K562 (cell line): Measurements from ENCODE around the gene RGS13. TPM values are rescaled to one million over a fixed set of nuclear protein-coding genes. Genes with fewer than 3 reads are reported as not detected.

Experiments
- ATAC-seq: fragments of 200-7000 bp; cut with Tn5 transposase; 3 replicates; pipeline ENCODE4 v1.9.1; 2020; ENCODE audit warnings: moderate library complexity
- BruUV-seq: library from RNA; stranded (reverse); fragments of 400-500 nt; replicated peaks from 2 replicates; lab custom pipeline; 2021; lab: Mats Ljungman, UMichigan
- CTCF ChIA-PET: fragments of 300-600 bp; formaldehyde crosslinking; extraction: SDS; loops from one replicate; lab custom pipeline; 2021; ENCODE audit warnings: low intra/inter-chr PET ratio; lab: Yijun Ruan, JAX
- POLR2A ChIA-PET: fragments of 300-600, 350-650 bp; sonication (Branson Sonifier 250); formaldehyde crosslinking; extraction: SDS; loops from one replicate; lab custom pipeline; 2021; ENCODE audit warnings: antibody characterized with exemption, inconsistent platforms; lab: Yijun Ruan, JAX
- DNase-seq, 4 experiments: peaks; one replicate each; pipeline versions ENCODE4 v3.0.0 to v3.0.0-alpha.2; 2011 to 2018; ENCODE audit warnings: low spot score in 3 of 4, mixed read lengths in 3 of 4; ENCODE audit errors: extremely low read depth in 1 of 4
- FAIRE-seq: peaks from 2 replicates; lab custom pipeline; 2011; peaks lifted over from hg19 to GRCh38; lab: Jason Lieb, UNC
- H2AFZ ChIP-seq: 2 replicates; pipeline ENCODE4 v1.6.0; 2011; ENCODE audit warnings: low read depth, low read length, control low read depth, inconsistent platforms
- H3K27ac ChIP-seq: fragments of 200-600 bp; 3 replicates; pipeline ENCODE4 v1.8.0; 2011; ENCODE audit warnings: low read depth, mild to moderate bottlenecking, control low read depth, inconsistent platforms, low read length, moderate library complexity, mixed read lengths; ENCODE audit errors: extremely low read depth
- H3K27me3 ChIP-seq, 2 experiments: fragments of 300-600 bp in 1 of 2; 2 replicates in 1 of 2; 3 replicates in 1 of 2; pipeline versions ENCODE4 v1.6.0 to v1.8.0; 2011; ENCODE audit warnings: inconsistent platforms in 2 of 2, low read length in 2 of 2, mild to moderate bottlenecking in 1 of 2, mixed read lengths in 1 of 2, moderate library complexity in 1 of 2; ENCODE audit not compliant: control insufficient read depth in 2 of 2, insufficient read depth in 2 of 2
- H3K36me3 ChIP-seq: fragments of 300-600 bp; 3 replicates; pipeline ENCODE4 v1.8.0; 2011; ENCODE audit warnings: mild to moderate bottlenecking, low read length, inconsistent platforms; ENCODE audit not compliant: control insufficient read depth, insufficient read depth
- H3K4me1 ChIP-seq, 2 experiments: fragments of 200-600 bp in 1 of 2; replicated peaks in 1 of 2; 2 replicates in 1 of 2; 3 replicates in 1 of 2; pipeline versions ENCODE4 v1.5.1 to v1.8.0; 2011; ENCODE audit warnings: inconsistent platforms in 2 of 2, low read length in 2 of 2, mild to moderate bottlenecking in 1 of 2, mixed read lengths in 1 of 2, moderate library complexity in 1 of 2; ENCODE audit not compliant: control insufficient read depth in 2 of 2, insufficient read depth in 2 of 2
- H3K4me2 ChIP-seq: 2 replicates; pipeline ENCODE4 v1.6.1; 2011; ENCODE audit warnings: low read length, control low read depth, inconsistent platforms, mixed read lengths; ENCODE audit not compliant: insufficient read depth
- H3K4me3 ChIP-seq: fragments of 200-600 bp; sonication (generic), shearing (Covaris generic); 2 replicates; pipeline ENCODE4 v1.5.1; 2016; ENCODE audit warnings: control low read depth, inconsistent platforms
- H3K79me2 ChIP-seq: fragments of 200-600 bp; 3 replicates; pipeline ENCODE4 v1.8.0; 2011; ENCODE audit warnings: low read length, inconsistent platforms; ENCODE audit not compliant: control insufficient read depth, insufficient read depth
- H3K9ac ChIP-seq, 2 experiments: 2 replicates each; pipeline versions ENCODE4 v1.6.0 to v1.6.1; 2011; ENCODE audit warnings: low read depth in 2 of 2, low read length in 2 of 2, control low read depth in 1 of 2, inconsistent platforms in 1 of 2, mild to moderate bottlenecking in 1 of 2, mixed read lengths in 1 of 2; ENCODE audit not compliant: insufficient read depth in 1 of 2
- H3K9me1 ChIP-seq: one replicate; pipeline ENCODE4 v1.6.0; 2011; ENCODE audit warnings: inconsistent platforms, mild to moderate bottlenecking, low read length, moderate library complexity; ENCODE audit not compliant: control insufficient read depth, insufficient read depth
- H3K9me3 ChIP-seq: replicated peaks from 2 replicates; pipeline ENCODE4 v1.5.1; 2011; ENCODE audit warnings: low read depth, low read length, inconsistent platforms; ENCODE audit not compliant: control insufficient read depth, insufficient read depth
- H4K20me1 ChIP-seq: replicated peaks from 2 replicates; pipeline ENCODE4 v1.6.1; 2011; ENCODE audit warnings: low read length, inconsistent platforms, mixed read lengths; ENCODE audit not compliant: control insufficient read depth, insufficient read depth
- ATF3 ChIP-seq, 2 experiments: fragments of 450-650 bp in 1 of 2; sonication (generic) in 1 of 2; formaldehyde crosslinking in 1 of 2; IDR thresholded peaks in 1 of 2; conservative IDR thresholded peaks in 1 of 2; 2 replicates each; pipeline versions ENCODE4 v1.6.1 to v1.8.1; 2016 to 2023; ENCODE audit warnings: mild to moderate bottlenecking in 2 of 2, moderate library complexity in 2 of 2, inconsistent platforms in 1 of 2, missing genetic modification reagents in 1 of 2
- ESRRB ChIP-seq: fragments of 250-450 bp; sonication (Bioruptor Pico); IDR thresholded peaks from 2 replicates; pipeline ENCODE4 v1.5.0; 2020; ENCODE audit warnings: mild to moderate bottlenecking, moderate library complexity, borderline replicate concordance
- POLR2A ChIP-seq: fragments of 450-650 bp; conservative IDR thresholded peaks from 2 replicates; pipeline ENCODE4 v1.6.1; 2016
- SIN3B ChIP-seq: fragments of 450-650 bp; IDR thresholded peaks from 2 replicates; pipeline ENCODE4 v1.6.1; 2017; ENCODE audit warnings: low read depth, mild to moderate bottlenecking, moderate library complexity
- SMAD2 ChIP-seq: fragments of 150-350 bp; IDR thresholded peaks from 2 replicates; pipeline ENCODE4 v1.6.1; 2014; ENCODE audit warnings: low read depth, mild to moderate bottlenecking, low read length
- SMARCB1 ChIP-seq: IDR thresholded peaks from 2 replicates; pipeline ENCODE4 v1.6.1; 2011; ENCODE audit warnings: improper control_type of control experiment, low read depth; ENCODE audit not compliant: insufficient read length
- TBP ChIP-seq: optimal IDR thresholded peaks from 2 replicates; pipeline ENCODE3; 2011; ENCODE audit warnings: low read depth, low read length, improper control_type of control experiment
- ZBTB5 ChIP-seq: fragments of 450-650 bp; IDR thresholded peaks from 2 replicates; pipeline ENCODE4 v1.6.1; 2017; ENCODE audit warnings: antibody characterized with exemption
- ZMIZ1 ChIP-seq, 2 experiments: fragments of 150-350 bp in 1 of 2; IDR thresholded peaks; 2 replicates each; pipeline ENCODE4 v1.6.1; 2012 to 2016; ENCODE audit warnings: low read depth in 2 of 2, low read length in 2 of 2, mild to moderate bottlenecking in 1 of 2, moderate library complexity in 1 of 2
- ZNF518B ChIP-seq: fragments of 250-450 bp; sonication (Bioruptor Pico); IDR thresholded peaks from 2 replicates; pipeline ENCODE4 v1.5.0; 2021; ENCODE audit warnings: mild to moderate bottlenecking, moderate library complexity
- WGBS: fragments of 100-300 bp; shearing (Covaris generic); methylation state at CpG from one replicate; pipeline ENCODE4 v1.1.6; 2016; ENCODE audit warnings: low coverage, mixed read lengths; ENCODE audit not compliant: insufficient coverage; ENCODE audit errors: missing lambda C conversion rate; 5-methylcytosine and 5-hydroxymethylcytosine counted together
- in situ Hi-C: fragments of 300-500 bp; cut with MboI; formaldehyde crosslinking; loops from 4 replicates; pipeline ENCODE4 v1.15.0; 2018; ENCODE audit warnings: inconsistent platforms, mixed read lengths
- intact Hi-C: fragments of 100-400 bp; cut with micrococcal nuclease; formaldehyde crosslinking; loops from 2 replicates; pipeline ENCODE4 v1.14.2; 2022
- polyA plus RNA-seq, 8 experiments: library from polyadenylated mRNA; depleted of rRNA in 4 of 8; stranded (reverse) in 5 of 8; unstranded in 3 of 8; fragments of >200 nt; fragmentation: Nextera tagmentation in 2 of 8; fragmentation: Illumina TruSeq in 1 of 8; extraction: Ambion mirVana in 2 of 8; extraction: Trizol in 1 of 8; gene quantifications; 2 replicates each; pipeline versions ENCODE4 v1.2.1 to v1.2.3, GENCODE V29; 2011 to 2014; ENCODE audit warnings: inconsistent platforms in 1 of 8, missing spikeins in 1 of 8
- total RNA-seq, 7 experiments: library from RNA; depleted of rRNA in 6 of 7; stranded (reverse); fragments of >200 nt in 6 of 7; fragmentation: Illumina TruSeq in 2 of 7; extraction: Trizol in 2 of 7; gene quantifications; 2 replicates each; pipeline versions ENCODE4 v1.2.1 to v1.2.3, GENCODE V29; 2011 to 2021; ENCODE audit warnings: low replicate concordance in 1 of 7

RGS13 gene
- total and polyA plus RNA-seq, 9 of the 15 experiments (the other 6 are each of a cell fraction or from before 2014, with no cell fraction given): not detected

- TF ChIP-seq SIN3B (no peak), TBP (no peak), POLR2A (no peak), ESRRB (CRISPR knock-in tag) (no peak), SMAD2 (no peak)
- TF ChIP-seq, all 486 proteins: peak for 0
Measured at GRCh38 chr1:192654591-192655251, 18.8 kb downstream of the RGS13 start (continued).

DNA sequence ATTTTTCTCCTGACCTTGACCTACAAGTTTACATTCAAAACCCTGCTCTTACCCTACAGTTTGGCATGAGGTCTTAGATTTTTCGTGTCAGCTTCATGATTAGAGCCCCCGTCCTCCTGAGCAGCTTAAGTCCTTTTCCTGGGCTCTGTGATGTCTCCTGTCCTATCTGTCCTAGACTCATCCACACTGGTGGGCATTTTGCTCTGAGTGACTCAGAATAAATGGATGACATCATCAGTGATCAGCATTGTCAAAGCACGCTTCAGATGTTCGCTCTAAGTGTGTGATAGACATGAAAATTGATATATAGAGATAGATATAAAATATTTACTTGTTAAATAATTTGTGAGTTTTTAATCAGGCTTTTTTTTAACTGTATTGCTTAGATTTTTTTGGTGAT, 21.8 kb downstream of the RGS13 start:
- FAIRE-seq: no peak
- no peak for TF ChIP-seq ZNF518B (CRISPR knock-in tag)
- no peak for TF ChIP-seq ZBTB5
- TF ChIP-seq ZMIZ1 (IDR thresholded peaks at IDR 0.05; ENCODE audit: low read depth in 2 of 2, low read length in 2 of 2): no peak
- TF ChIP-seq SMARCB1: no peak
- peak; percentile 40; the same call in 1 of the 2 replicates for TF ChIP-seq ATF3 (IDR thresholded peaks at IDR 0.05)
- TF ChIP-seq ATF3 (CRISPR knock-in tag; conservative IDR thresholded peaks at IDR 0.05): no peak

More for the DNA sequence above, 21.8 kb downstream of the RGS13 start:
- Histone ChIP-seq H3K9me3 (no peaks in the 10 kb centered on the region), H3K4me1 (no peaks in the 10 kb centered on the region), H3K27me3 (no peaks in the 10 kb centered on the region), H4K20me1 (no peaks in the 10 kb centered on the region), H3K79me2 (no peaks in the 10 kb centered on the region), H3K4me2 (no peak overlapping the region), H3K4me3 (no peak overlapping the region), H3K27ac (no peak overlapping the region), H3K9me1 (no peaks in the 10 kb centered on the region), H3K36me3 (no peaks in the 10 kb centered on the region), H3K9ac (no peak overlapping the region), H2AFZ (no peak overlapping the region)
- in situ Hi-C loops (no loop called here), intact Hi-C loops (no loop called here)
- 0% methylated on average over 4 of the region's 4 CpGs for WGBS
- ATAC-seq (no peak), DNase-seq (no peak)
- ChIA-PET CTCF (no interaction called here), POLR2A (no interaction called here)
- BruUV-seq: no TSS peak
